NCI-H345 treated with DMSO at 0.1 percent for 48 hours (cell line): ENCODE measurements around the gene ADAMTS17.
"Not testable (repeated sequence)": the region's sequence is repeated elsewhere in the genome, so short reads cannot be mapped to it uniquely, and the experiment has no call there.

Source experiments
- DNase-seq: peaks from one replicate; lab custom pipeline; 2025; ENCODE audit not compliant: unreplicated experiment; lab: John Stamatoyannopoulos, UW

ADAMTS17 gene

DNA sequence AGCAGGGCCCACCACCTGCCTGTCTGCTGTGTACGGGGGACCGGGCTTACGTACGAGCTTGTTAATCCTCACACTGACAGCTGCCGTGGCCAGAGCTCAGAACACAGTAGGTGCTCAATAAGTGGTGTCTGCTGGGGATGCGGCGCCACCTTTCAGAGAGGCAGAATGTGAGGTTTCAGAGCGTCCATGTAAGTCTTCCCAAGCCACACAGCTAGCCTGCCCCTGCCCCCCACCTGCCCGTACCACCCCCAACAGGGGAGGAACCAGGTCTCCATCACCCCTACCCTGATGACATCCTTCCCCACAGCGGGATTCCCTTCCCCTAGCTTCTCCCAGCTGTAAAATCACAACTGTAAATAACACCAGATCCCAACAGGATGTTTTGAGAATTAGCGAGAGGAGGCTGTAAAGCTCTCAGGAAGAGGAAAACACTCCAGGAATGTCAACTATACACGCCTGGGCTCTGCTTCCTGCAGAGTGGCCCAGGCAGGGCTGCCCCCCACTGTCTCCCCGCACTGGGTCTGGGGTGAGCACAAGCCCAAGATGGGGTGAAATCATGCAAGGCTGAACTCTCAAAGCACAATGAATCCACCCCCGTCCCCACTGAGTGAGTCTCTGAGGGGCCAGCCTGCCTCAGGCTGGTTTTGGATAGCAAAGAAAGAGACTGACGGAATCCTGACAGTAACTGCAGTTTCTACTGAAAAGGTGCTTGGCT lies 358.4 kb downstream of the ADAMTS17 start:
- DNase-seq, result no peak

DNA sequence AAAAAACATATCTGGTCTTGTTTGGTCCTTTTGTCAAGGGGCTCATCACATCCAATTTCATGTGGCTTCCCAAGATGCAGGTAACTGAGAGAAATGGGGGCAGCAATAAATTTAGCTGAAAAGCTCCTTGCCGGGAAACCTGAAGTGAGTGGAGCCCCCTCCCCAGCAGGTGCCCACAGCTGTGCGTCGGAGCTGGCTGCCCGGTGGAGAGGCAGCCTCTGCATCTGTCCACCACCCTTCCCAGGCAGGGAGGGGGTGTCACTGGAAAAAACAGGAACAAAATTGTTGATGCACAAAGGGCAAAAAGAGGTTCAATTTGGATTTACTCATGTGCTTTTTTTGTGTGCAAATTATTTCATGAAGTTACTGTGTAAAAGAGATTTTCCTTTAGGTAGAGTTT lies 359.1 kb downstream of the ADAMTS17 start:
- no peak for DNase-seq

- DNase-seq, result no peak
These were observed 359.7 kb downstream of the ADAMTS17 start for GRCh38 chr15:99981839-99982658.

DNA sequence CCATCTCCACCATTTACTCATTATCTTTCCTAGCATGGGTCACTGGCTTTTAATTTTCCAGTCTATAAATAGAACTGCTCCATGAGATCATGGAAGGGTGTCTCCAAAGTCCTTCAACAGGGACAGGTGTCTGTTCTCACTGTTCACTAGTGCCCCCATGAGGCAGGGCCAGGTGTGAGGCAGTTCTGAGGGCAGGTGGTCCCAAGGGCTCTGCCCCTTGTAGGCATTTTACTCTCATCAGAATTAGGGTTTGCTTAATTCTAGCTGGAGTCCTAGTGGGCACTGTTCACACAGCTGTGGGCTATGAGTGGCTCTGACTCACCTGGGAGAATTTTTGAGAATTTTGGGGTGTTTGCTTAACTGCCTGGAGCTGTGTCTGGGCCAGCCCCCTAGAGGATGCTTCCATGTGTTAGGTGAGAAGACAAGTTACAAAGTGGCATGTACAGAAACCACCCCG lies 360.6 kb downstream of the ADAMTS17 start:
- DNase-seq, result no peak

GRCh38 chr15:99980752-99981151 lies 361.0 kb downstream of the ADAMTS17 start:
- DNase-seq, result no peak

DNA sequence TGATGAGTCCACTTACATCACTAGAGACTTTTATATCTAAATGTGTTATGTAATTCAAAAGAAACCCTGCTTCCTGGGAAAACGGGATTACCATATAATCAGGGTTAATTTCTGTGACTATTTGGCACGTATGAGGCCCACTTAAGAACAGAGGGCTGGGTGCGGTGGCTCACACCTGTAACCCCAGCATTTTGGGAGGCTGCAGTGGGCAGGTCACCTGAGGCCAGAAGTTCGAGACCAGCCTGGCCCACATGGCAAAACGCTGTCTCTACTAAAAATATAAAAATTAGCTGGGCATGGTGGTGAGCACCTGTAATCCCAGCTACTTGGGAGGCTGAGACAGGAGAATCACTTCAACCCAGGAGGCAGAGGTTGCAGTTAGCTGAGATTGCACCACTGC lies 361.9 kb downstream of the ADAMTS17 start:
- not testable (repeated sequence) for DNase-seq

- DNase-seq, result no peak
These were observed 362.4 kb downstream of the ADAMTS17 start for GRCh38 chr15:99979371-99979770.

- no peak for DNase-seq
These were observed 363.3 kb downstream of the ADAMTS17 start for GRCh38 chr15:99978426-99978825.

GRCh38 chr15:99977929-99978328 lies 363.8 kb downstream of the ADAMTS17 start:
- DNase-seq, result no peak

DNA sequence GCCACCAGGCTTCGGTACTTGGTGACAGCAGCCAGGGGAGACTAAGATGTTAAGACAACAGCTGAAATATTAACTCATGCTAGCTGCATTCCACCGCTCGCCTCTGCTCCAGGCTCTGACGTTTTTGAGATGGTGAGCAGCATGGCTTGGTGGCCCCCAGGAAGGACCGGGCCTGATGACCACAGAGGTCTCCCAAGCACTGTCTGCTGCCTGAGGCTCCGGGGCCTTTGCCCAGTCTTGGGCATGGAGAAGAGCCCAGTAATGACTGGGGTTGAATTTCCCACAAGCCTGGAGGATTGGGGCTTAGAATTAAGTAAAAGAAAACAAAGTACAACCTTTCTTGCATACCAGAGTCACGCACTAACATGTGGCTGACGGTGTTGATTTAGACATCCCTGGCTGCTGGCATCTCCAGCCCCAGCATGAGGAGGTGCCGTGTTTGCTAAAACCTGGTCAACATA lies 364.9 kb downstream of the ADAMTS17 start:
- DNase-seq, result no peak

- DNase-seq, result no peak
These were observed 365.8 kb downstream of the ADAMTS17 start for GRCh38 chr15:99976000-99976399.

GRCh38 chr15:99974246-99974645 lies 367.5 kb downstream of the ADAMTS17 start:
- no peak for DNase-seq

DNA sequence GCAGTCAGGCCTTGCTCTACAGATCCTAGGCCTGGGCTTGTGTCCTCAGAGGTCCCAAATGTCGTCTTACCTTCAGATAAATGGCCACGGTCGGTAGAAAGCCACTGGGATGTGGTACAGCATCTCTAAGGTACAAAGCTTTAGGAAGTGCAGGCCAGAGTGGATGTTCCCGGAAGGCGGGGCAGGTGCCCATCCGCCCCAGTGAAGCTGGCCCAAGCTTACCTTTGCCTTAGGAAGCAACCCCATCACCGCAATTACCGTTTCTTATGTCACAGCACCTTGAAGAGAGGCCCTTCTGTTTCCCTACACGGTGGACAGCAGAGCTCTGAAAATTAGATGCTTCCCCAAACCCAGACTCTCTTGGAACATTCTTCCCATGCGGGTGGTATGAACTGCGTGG lies 368.4 kb downstream of the ADAMTS17 start:
- no peak for DNase-seq

- no peak for DNase-seq
These were observed 370.8 kb downstream of the ADAMTS17 start for GRCh38 chr15:99970891-99971430.

DNA sequence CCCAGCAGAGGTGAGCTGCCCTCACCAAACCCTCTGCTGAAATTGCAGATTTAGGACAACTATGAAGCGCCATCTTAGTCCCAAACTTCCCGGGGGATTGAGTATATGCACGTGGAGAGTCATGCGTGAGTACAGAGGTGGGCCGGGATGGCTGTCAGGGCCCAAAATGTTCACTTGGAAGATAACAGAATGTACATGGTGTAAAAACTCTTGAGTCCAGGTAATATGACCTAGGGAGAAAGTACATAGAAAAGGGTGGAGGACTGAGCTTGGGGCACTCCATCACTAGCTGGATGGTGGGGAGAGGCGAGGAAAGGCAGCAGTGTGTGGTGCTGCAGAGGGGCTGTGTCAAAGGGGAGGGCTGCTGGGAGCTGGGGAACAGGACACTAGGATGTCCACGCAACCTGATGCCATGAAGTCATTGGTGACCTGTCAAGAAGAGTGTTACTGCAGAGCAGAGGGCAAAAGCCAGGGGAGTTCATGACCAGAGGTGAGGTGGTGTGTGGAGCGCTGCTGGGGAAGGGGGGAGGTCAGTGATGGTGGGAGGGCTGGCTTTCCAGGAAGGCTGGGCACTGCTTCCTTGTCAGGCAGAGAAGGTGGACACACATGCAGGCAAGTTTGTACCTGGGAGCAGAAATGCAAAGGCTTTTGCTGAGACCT lies 372.4 kb downstream of the ADAMTS17 start:
- DNase-seq, result no peak

DNA sequence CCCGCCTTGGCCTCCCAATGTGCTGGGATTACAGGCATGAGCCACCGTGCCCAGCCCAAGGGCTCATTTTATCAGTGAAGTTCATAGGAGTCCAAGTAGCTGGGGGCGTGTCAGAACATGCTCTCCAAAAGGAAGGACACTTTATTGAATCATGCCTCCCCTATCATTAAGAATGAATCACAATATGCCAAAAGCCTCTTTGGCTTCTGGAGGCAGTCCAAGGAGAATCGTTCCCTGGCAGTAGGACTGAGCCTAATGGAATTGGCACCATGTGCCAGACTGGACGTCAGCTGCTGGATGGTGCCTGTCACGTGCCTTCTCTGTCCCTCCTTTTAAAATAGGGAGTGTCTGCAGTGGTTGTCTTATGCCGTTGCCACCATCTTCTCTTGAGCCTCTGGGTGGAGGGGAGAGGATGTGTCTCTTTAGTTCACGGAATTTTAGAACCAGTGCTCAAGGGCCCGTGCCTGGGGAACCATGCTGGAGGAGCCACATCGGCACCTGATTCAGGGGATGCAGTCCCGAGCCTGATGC lies 373.9 kb downstream of the ADAMTS17 start:
- no peak for DNase-seq

DNA sequence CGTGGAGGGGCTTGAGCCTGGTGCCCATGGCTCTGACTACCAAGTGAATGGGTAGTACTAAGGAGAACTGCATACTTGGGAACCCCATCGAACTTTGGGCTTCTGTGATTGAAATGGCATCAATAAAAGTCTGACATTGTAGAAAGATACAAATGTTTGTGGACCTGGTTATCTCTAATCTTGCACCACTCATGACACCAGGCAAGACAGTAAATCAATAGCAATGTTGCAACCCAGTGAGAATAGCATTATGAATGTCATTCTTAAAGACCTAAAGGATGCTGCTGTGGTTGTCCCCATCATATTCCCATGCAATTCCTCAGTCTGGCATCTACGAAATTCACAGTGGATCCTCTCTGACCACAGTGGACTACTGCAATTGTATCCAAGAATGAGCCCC lies 375.0 kb downstream of the ADAMTS17 start:
- DNase-seq, result no peak

DNA sequence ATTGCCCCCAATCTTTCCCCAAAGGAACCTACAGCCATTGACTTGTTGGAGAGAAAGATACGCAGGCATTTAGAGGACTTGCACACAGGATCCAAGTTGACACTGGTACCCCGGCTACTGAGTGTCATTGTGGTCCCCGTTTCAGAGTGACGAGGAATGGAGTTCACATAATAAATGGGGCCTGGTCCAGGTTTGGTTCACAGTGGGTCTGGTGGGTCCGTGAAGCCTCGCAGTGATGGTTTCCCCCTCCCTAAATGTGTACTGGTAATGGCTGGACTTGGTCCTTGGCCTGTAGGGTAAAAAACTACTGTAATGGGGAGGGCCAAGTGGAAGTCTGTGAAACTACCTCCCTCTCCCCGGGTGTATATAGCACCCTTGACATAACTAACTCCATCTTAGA lies 376.4 kb downstream of the ADAMTS17 start:
- no peak for DNase-seq

- no peak for DNase-seq
These were observed 377.8 kb downstream of the ADAMTS17 start for GRCh38 chr15:99963976-99964375.

- no peak for DNase-seq
These were observed 378.5 kb downstream of the ADAMTS17 start for GRCh38 chr15:99963096-99963825.
